Endodermal cell (in vitro differentiated cells): ENCODE measurements around the gene NKX6-1. TPM values are rescaled to one million over a fixed set of nuclear protein-coding genes. Genes with fewer than 3 reads are reported as not detected.

ENCODE experiments used
- DNase-seq: peaks from one replicate; pipeline ENCODE4 v3.0.0-alpha.2; 2017
- H3K27ac ChIP-seq: 2 replicates; pipeline ENCODE4 v1.5.1; 2013; ENCODE audit warnings: mild to moderate bottlenecking, low read depth, low read length, moderate library complexity
- H3K27me3 ChIP-seq: 2 replicates; pipeline ENCODE4 v1.6.1; 2013; ENCODE audit warnings: mild to moderate bottlenecking, low read length, moderate library complexity; ENCODE audit not compliant: insufficient read depth, control insufficient read depth, poor library complexity, severe bottlenecking
- H3K36me3 ChIP-seq: 2 replicates; pipeline ENCODE4 v1.7.0; 2013; ENCODE audit warnings: mild to moderate bottlenecking, low read length, moderate library complexity; ENCODE audit not compliant: control insufficient read depth, insufficient read depth
- H3K4me1 ChIP-seq: one replicate; pipeline ENCODE4 v1.7.0; 2013; ENCODE audit warnings: low read length; ENCODE audit not compliant: control insufficient read depth, insufficient read depth
- H3K4me3 ChIP-seq: 2 replicates; pipeline ENCODE4 v1.5.1; 2013; ENCODE audit warnings: mild to moderate bottlenecking, low read length, moderate library complexity
- H3K9ac ChIP-seq: 2 replicates; pipeline ENCODE4 v1.6.1; 2013; ENCODE audit warnings: mild to moderate bottlenecking, low read length, moderate library complexity; ENCODE audit not compliant: poor library complexity, severe bottlenecking; ENCODE audit errors: extremely low read depth
- H3K9me3 ChIP-seq: 2 replicates; pipeline ENCODE4 v1.6.1; 2013; ENCODE audit warnings: mild to moderate bottlenecking, low read length, moderate library complexity; ENCODE audit not compliant: control insufficient read depth
- H3K27ac Mint-ChIP-seq: 2 replicates; pipeline ENCODE4 v1.8.0; 2020; ENCODE audit warnings: mixed read lengths
- H3K27me3 Mint-ChIP-seq: 2 replicates; pipeline ENCODE4 v1.8.0; 2021; ENCODE audit warnings: mild to moderate bottlenecking, mixed read lengths; ENCODE audit not compliant: insufficient read depth
- H3K36me3 Mint-ChIP-seq: 2 replicates; pipeline ENCODE4 v1.8.0; 2020; ENCODE audit warnings: low read depth, mixed read lengths
- H3K4me1 Mint-ChIP-seq: 2 replicates; pipeline ENCODE4 v1.8.0; 2020; ENCODE audit warnings: mixed read lengths
- H3K4me3 Mint-ChIP-seq: 2 replicates; pipeline ENCODE4 v1.8.0; 2020; ENCODE audit warnings: mild to moderate bottlenecking, moderate library complexity, mixed read lengths
- H3K9me3 Mint-ChIP-seq: 2 replicates; pipeline ENCODE4 v1.8.0; 2020; ENCODE audit warnings: mild to moderate bottlenecking, mixed read lengths
- WGBS, 2 experiments: methylation state at CpG; one replicate each; pipeline versions ENCODE4 v1.1.5 to v1.1.7; 2013; ENCODE audit warnings: missing lambda C conversion rate in 2 of 2, mixed read lengths in 1 of 2; ENCODE audit not compliant: insufficient coverage in 1 of 2, insufficient read length in 1 of 2; 5-methylcytosine and 5-hydroxymethylcytosine counted together
- total RNA-seq, 2 donors: library from RNA; stranded (reverse); fragmentation: NEBNext Ultra II Directional in 1 of 2; extraction: Animal tissue kit (Norgen Biotek cat#: 25700) in 1 of 2; gene quantifications; 2 replicates in 1 of 2; 3 replicates in 1 of 2; pipeline ENCODE4 v1.2.1, GENCODE V29; 2021
- TF ChIP-seq, protein P1 (sequence below): fragments of 200-600 bp; sonication (generic); conservative IDR thresholded peaks from 2 replicates; pipeline ENCODE4 v1.5.0; 2021; ENCODE audit warnings: antibody characterized with exemption, mild to moderate bottlenecking

The NKX6-1 gene
- total RNA-seq, 2 donors from 2014 or later: not detected

DNA sequence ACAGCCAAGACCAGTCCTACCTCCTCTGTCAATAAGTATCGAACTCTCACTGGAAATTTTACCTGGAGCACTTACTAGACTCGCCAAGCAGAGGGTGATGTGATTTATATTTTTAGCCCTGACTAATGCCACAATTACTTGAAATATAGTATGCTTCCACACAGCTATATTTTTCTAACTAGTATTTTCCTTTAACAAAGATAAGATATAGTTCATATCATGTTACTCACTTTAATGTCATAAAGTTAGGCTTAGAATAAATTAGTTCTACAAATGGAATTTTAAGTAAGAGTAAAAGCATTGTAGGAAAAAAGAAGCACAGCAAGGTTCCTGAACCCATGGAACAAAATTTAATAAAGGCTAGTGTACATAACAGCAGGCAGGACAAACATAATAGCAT lies 16.0 kb upstream of the NKX6-1 start:
- TF ChIP-seq, protein P1, sequence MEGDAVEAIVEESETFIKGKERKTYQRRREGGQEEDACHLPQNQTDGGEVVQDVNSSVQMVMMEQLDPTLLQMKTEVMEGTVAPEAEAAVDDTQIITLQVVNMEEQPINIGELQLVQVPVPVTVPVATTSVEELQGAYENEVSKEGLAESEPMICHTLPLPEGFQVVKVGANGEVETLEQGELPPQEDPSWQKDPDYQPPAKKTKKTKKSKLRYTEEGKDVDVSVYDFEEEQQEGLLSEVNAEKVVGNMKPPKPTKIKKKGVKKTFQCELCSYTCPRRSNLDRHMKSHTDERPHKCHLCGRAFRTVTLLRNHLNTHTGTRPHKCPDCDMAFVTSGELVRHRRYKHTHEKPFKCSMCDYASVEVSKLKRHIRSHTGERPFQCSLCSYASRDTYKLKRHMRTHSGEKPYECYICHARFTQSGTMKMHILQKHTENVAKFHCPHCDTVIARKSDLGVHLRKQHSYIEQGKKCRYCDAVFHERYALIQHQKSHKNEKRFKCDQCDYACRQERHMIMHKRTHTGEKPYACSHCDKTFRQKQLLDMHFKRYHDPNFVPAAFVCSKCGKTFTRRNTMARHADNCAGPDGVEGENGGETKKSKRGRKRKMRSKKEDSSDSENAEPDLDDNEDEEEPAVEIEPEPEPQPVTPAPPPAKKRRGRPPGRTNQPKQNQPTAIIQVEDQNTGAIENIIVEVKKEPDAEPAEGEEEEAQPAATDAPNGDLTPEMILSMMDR: no peak
- no peak overlapping the region for H3K27ac Mint-ChIP-seq
- no peaks in the 10 kb centered on the region for H3K4me1 Mint-ChIP-seq
- Histone ChIP-seq H3K27me3 (no peaks in the 10 kb centered on the region), H3K9me3 (no peaks in the 10 kb centered on the region), H3K9ac (no peak overlapping the region), H3K4me1 (no peaks in the 10 kb centered on the region), H3K36me3 (no peaks in the 10 kb centered on the region), H3K4me3 (no peak overlapping the region), H3K27ac (no peak overlapping the region)
- no peaks in the 10 kb centered on the region for H3K36me3 Mint-ChIP-seq
- WGBS, 2 experiments: 95% methylated on average over 2 of the region's 2 CpGs; no CpG with 5 or more reads in 1 of the 2 experiments
- DNase-seq: no peak
- no peak overlapping the region for H3K4me3 Mint-ChIP-seq
- H3K9me3 Mint-ChIP-seq: no peaks in the 10 kb centered on the region
- peaks cover 8% of the 10 kb centered on the region for H3K27me3 Mint-ChIP-seq

GRCh38 chr4:84512277-84512676 lies 13.2 kb upstream of the NKX6-1 start:
- Mint-ChIP-seq H3K36me3 (no peaks in the 10 kb centered on the region), H3K27me3 (peaks cover 6% of the 10 kb centered on the region), H3K9me3 (no peaks in the 10 kb centered on the region), H3K27ac (no peak overlapping the region), H3K4me1 (no peaks in the 10 kb centered on the region), H3K4me3 (no peak overlapping the region)
- H3K4me3 ChIP-seq: no peak overlapping the region
- H3K9ac ChIP-seq: no peak overlapping the region
- no peaks in the 10 kb centered on the region for H3K36me3 ChIP-seq
- TF ChIP-seq, protein P1: no peak
- H3K9me3 ChIP-seq: no peaks in the 10 kb centered on the region
- 80 to 88% methylated on average over 1 to 5 of the region's 5 CpGs for WGBS, 2 experiments
- no peaks in the 10 kb centered on the region for H3K4me1 ChIP-seq
- DNase-seq: no peak
- no peaks in the 10 kb centered on the region for H3K27me3 ChIP-seq
- H3K27ac ChIP-seq: no peak overlapping the region

GRCh38 chr4:84511703-84512102 lies 12.6 kb upstream of the NKX6-1 start:
- Histone ChIP-seq H3K27ac (no peak overlapping the region), H3K9ac (no peak overlapping the region), H3K4me1 (no peaks in the 10 kb centered on the region), H3K4me3 (no peak overlapping the region), H3K9me3 (no peaks in the 10 kb centered on the region), H3K36me3 (no peaks in the 10 kb centered on the region), H3K27me3 (no peaks in the 10 kb centered on the region)
- Mint-ChIP-seq H3K36me3 (no peaks in the 10 kb centered on the region), H3K27me3 (peaks cover 5% of the 10 kb centered on the region), H3K4me1 (no peaks in the 10 kb centered on the region), H3K4me3 (no peak overlapping the region), H3K27ac (no peak overlapping the region), H3K9me3 (no peaks in the 10 kb centered on the region)
- 97 to 100% methylated on average over 3 of the region's 3 CpGs for WGBS, 2 experiments
- no peak for DNase-seq
- TF ChIP-seq, protein P1: no peak
